GM12878 (cell line): ENCODE data around the gene TESK2. TPM values are rescaled to one million over a fixed set of nuclear protein-coding genes. Genes with fewer than 3 reads are reported as not detected.

Experiments used
- BACH1 ChIP-seq: fragments of 450-650 bp; IDR thresholded peaks from 2 replicates; pipeline ENCODE4 v1.6.1; 2017; ENCODE audit warnings: mild to moderate bottlenecking, borderline replicate concordance
- BCL11A ChIP-seq: IDR thresholded peaks from 2 replicates; pipeline ENCODE4 v1.6.1; 2011; ENCODE audit warnings: low read depth, low read length
- CBFB ChIP-seq: IDR thresholded peaks from 2 replicates; pipeline ENCODE4 v1.6.1; 2016; ENCODE audit warnings: antibody characterized with exemption, low read depth
- CHD2 ChIP-seq: IDR thresholded peaks from 2 replicates; pipeline ENCODE4 v1.6.1; 2011; ENCODE audit warnings: low read depth, low read length, improper control_type of control experiment, borderline replicate concordance
- CHD4 ChIP-seq: fragments of 200-600 bp; sonication (generic); IDR thresholded peaks from 2 replicates; pipeline ENCODE4 v1.6.1; 2016; ENCODE audit warnings: mild to moderate bottlenecking
- CREM ChIP-seq: IDR thresholded peaks from 2 replicates; pipeline ENCODE4 v1.6.1; 2014; ENCODE audit warnings: antibody characterized with exemption, low read depth
- EED ChIP-seq: sonication (generic); IDR thresholded peaks from 2 replicates; pipeline ENCODE4 v1.6.1; 2016; ENCODE audit warnings: antibody characterized with exemption, low read depth
- EZH2 ChIP-seq: IDR thresholded peaks from 2 replicates; pipeline ENCODE4 v1.6.1; 2012; ENCODE audit warnings: low read depth, mild to moderate bottlenecking, control low read depth, inconsistent platforms, low read length, borderline replicate concordance; ENCODE audit not compliant: control insufficient read depth
- FOXK2 ChIP-seq: fragments of 450-650 bp; IDR thresholded peaks from 2 replicates; pipeline ENCODE4 v1.6.1; 2017; ENCODE audit warnings: mild to moderate bottlenecking, moderate library complexity
- HCFC1 ChIP-seq: fragments of 150-350 bp; IDR thresholded peaks from 2 replicates; pipeline ENCODE4 v1.6.1; 2014; ENCODE audit warnings: low read length
- HDGF ChIP-seq: fragments of 450-650 bp; IDR thresholded peaks from 2 replicates; pipeline ENCODE4 v1.6.1; 2016; ENCODE audit warnings: antibody characterized with exemption
- JUNB ChIP-seq: IDR thresholded peaks from 2 replicates; pipeline ENCODE4 v1.6.1; 2016; ENCODE audit warnings: antibody characterized with exemption, mild to moderate bottlenecking
- KDM1A ChIP-seq: fragments of 200-600 bp; sonication (generic); IDR thresholded peaks from 2 replicates; pipeline ENCODE4 v1.6.1; 2016; ENCODE audit warnings: borderline replicate concordance
- MTA2 ChIP-seq: fragments of 450-650 bp; IDR thresholded peaks from 2 replicates; pipeline ENCODE4 v1.6.1; 2016; ENCODE audit warnings: low read depth, mild to moderate bottlenecking, moderate library complexity
- MXI1 ChIP-seq: fragments of 150-350 bp; IDR thresholded peaks from 2 replicates; pipeline ENCODE4 v1.6.1; 2011; ENCODE audit warnings: low read depth, mild to moderate bottlenecking, inconsistent platforms, low read length, improper control_type of control experiment
- MYB ChIP-seq: fragments of 150-350 bp; IDR thresholded peaks from 2 replicates; pipeline ENCODE4 v1.6.1; 2014; ENCODE audit warnings: mild to moderate bottlenecking, low read depth, low read length, borderline replicate concordance
- NBN ChIP-seq: fragments of 450-650 bp; IDR thresholded peaks from 2 replicates; pipeline ENCODE4 v1.6.1; 2016
- NFIC ChIP-seq: IDR thresholded peaks from 2 replicates; pipeline ENCODE4 v1.6.1; 2012; ENCODE audit warnings: low read depth, mild to moderate bottlenecking, inconsistent platforms, low read length, moderate library complexity
- NFXL1 ChIP-seq: fragments of 450-650 bp; IDR thresholded peaks from 2 replicates; pipeline ENCODE4 v1.6.1; 2017; ENCODE audit warnings: antibody characterized with exemption, mild to moderate bottlenecking, borderline replicate concordance
- NR2F1 ChIP-seq: fragments of 450-650 bp; conservative IDR thresholded peaks from 2 replicates; pipeline ENCODE4 v1.6.1; 2017; ENCODE audit warnings: mild to moderate bottlenecking
- PML ChIP-seq: IDR thresholded peaks from 2 replicates; pipeline ENCODE4 v1.6.1; 2012; ENCODE audit warnings: low read length, inconsistent platforms
- POLR2A ChIP-seq: IDR thresholded peaks from 2 replicates; pipeline ENCODE4 v1.6.1; 2011; ENCODE audit warnings: low read depth, mild to moderate bottlenecking, low read length
- POU2F2 ChIP-seq: IDR thresholded peaks from 3 replicates; pipeline ENCODE4 v1.6.1; 2011; ENCODE audit warnings: low read depth, mild to moderate bottlenecking, low read length, borderline replicate concordance
- RAD51 ChIP-seq: fragments of 450-650 bp; IDR thresholded peaks from 2 replicates; pipeline ENCODE4 v1.6.1; 2016; ENCODE audit warnings: moderate library complexity, mild to moderate bottlenecking, inconsistent platforms
- SIX5 ChIP-seq: IDR thresholded peaks from 2 replicates; pipeline ENCODE4 v1.6.1; 2011; ENCODE audit warnings: mild to moderate bottlenecking, low read depth, low read length, moderate library complexity; ENCODE audit not compliant: severe bottlenecking
- SMARCA5 ChIP-seq: fragments of 450-650 bp; IDR thresholded peaks from 2 replicates; pipeline ENCODE4 v1.6.1; 2017; ENCODE audit warnings: mild to moderate bottlenecking
- SRF ChIP-seq, 2 experiments: IDR thresholded peaks; 2 replicates each; pipeline ENCODE4 v1.6.1; 2011; ENCODE audit warnings: low read depth in 2 of 2, low read length in 2 of 2, mild to moderate bottlenecking in 1 of 2, moderate library complexity in 1 of 2
- STAT1 ChIP-seq: fragments of 450-650 bp; conservative IDR thresholded peaks from 2 replicates; pipeline ENCODE4 v1.6.1; 2014; ENCODE audit warnings: antibody characterized with exemption, mild to moderate bottlenecking
- SUZ12 ChIP-seq: fragments of 200-600 bp; sonication (generic); IDR thresholded peaks from one replicate; pipeline ENCODE4 v1.6.1; 2018; ENCODE audit warnings: antibody characterized with exemption, mild to moderate bottlenecking; ENCODE audit not compliant: unreplicated experiment
- TAF1 ChIP-seq: IDR thresholded peaks from 2 replicates; pipeline ENCODE4 v1.6.1; 2011; ENCODE audit warnings: mild to moderate bottlenecking, low read depth, low read length, borderline replicate concordance
- polyA plus RNA-seq, 11 experiments: library from polyadenylated mRNA; depleted of rRNA in 4 of 11; unstranded in 6 of 11; stranded (reverse) in 5 of 11; fragments of >200 nt; fragmentation: Nextera tagmentation in 4 of 11; fragmentation: Illumina TruSeq in 1 of 11; extraction: Ambion mirVana in 4 of 11; extraction: Trizol in 1 of 11; gene quantifications; 1 replicate in 1 of 11; 2 replicates in 10 of 11; pipeline versions ENCODE4 v1.2.1 to v1.2.3, GENCODE V29; 2011 to 2016; ENCODE audit warnings: inconsistent platforms in 2 of 11, missing spikeins in 2 of 11, low read depth in 1 of 11
- total RNA-seq, 4 experiments: library from RNA; depleted of rRNA in 3 of 4; stranded (reverse); fragments of >200 nt in 3 of 4; fragmentation: Illumina TruSeq in 1 of 4; extraction: Trizol in 1 of 4; gene quantifications; 2 replicates each; pipeline versions ENCODE4 v1.2.1 to v1.2.3, GENCODE V29; 2013 to 2021
- TF ChIP-seq, protein P1 (sequence below): fragments of 450-650 bp; IDR thresholded peaks from 2 replicates; pipeline ENCODE4 v1.6.1; 2017; ENCODE audit warnings: mild to moderate bottlenecking
- TF ChIP-seq, protein P2 (sequence below): fragments of 450-650 bp; IDR thresholded peaks from 2 replicates; pipeline ENCODE4 v1.6.1; 2014; ENCODE audit warnings: mild to moderate bottlenecking

Gene TESK2
- total and polyA plus RNA-seq, 10 of the 15 experiments (the other 5 are each of a cell fraction or from before 2014, with no cell fraction given), result 2.2 to 10.0 (median 5.7) TPM

GRCh38 chr1:45490626-45491486, at the start of gene TESK2 (continued):
- TF ChIP-seq MYB (no peak), SIX5 (no peak), JUNB (no peak), BCL11A (no peak), TAF1 (peak; percentile 90), NR2F1 (no peak), KDM1A (no peak), BACH1 (peak; percentile 58; the same call in 1 of the 2 replicates), CREM (peak; percentile 60), SRF (IDR thresholded peaks at IDR 0.05; ENCODE audit: low read depth in 2 of 2, low read length in 2 of 2) (no peak), PML (no peak), STAT1 (no peak), CBFB (no peak), CHD4 (no peak), NFXL1 (no peak), MXI1 (no peak; the same call in 1 of the 2 replicates), CHD2 (peak; percentile 94; the same call in 1 of the 2 replicates), HCFC1 (no peak), NBN (peak; percentile 31; the same call in 1 of the 2 replicates), FOXK2 (peak; percentile 55; the same call in 1 of the 2 replicates), NFIC (no peak), MTA2 (peak; percentile 42; the same call in 1 of the 2 replicates), EZH2 (no peak), POU2F2 (no peak), SUZ12 (no peak), SMARCA5 (no peak), POLR2A (peak; percentile 88), RAD51 (peak; percentile 97), HDGF (peak; percentile 88), EED (peak; percentile 57; the same call in 1 of the 2 replicates)
- TF ChIP-seq, protein P1, sequence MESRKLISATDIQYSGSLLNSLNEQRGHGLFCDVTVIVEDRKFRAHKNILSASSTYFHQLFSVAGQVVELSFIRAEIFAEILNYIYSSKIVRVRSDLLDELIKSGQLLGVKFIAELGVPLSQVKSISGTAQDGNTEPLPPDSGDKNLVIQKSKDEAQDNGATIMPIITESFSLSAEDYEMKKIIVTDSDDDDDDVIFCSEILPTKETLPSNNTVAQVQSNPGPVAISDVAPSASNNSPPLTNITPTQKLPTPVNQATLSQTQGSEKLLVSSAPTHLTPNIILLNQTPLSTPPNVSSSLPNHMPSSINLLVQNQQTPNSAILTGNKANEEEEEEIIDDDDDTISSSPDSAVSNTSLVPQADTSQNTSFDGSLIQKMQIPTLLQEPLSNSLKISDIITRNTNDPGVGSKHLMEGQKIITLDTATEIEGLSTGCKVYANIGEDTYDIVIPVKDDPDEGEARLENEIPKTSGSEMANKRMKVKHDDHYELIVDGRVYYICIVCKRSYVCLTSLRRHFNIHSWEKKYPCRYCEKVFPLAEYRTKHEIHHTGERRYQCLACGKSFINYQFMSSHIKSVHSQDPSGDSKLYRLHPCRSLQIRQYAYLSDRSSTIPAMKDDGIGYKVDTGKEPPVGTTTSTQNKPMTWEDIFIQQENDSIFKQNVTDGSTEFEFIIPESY, result no peak
- TF ChIP-seq, protein P2, sequence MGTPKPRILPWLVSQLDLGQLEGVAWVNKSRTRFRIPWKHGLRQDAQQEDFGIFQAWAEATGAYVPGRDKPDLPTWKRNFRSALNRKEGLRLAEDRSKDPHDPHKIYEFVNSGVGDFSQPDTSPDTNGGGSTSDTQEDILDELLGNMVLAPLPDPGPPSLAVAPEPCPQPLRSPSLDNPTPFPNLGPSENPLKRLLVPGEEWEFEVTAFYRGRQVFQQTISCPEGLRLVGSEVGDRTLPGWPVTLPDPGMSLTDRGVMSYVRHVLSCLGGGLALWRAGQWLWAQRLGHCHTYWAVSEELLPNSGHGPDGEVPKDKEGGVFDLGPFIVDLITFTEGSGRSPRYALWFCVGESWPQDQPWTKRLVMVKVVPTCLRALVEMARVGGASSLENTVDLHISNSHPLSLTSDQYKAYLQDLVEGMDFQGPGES, result peak; percentile 94
